GM13976 (cell line): ENCODE measurements around the gene TSKU.

Experiments
- DNase-seq: peaks from one replicate; pipeline ENCODE4 v3.0.0; 2012; ENCODE audit warnings: low spot score
- CTCF ChIP-seq: IDR thresholded peaks from 2 replicates; pipeline ENCODE4 v1.5.1; 2012; ENCODE audit warnings: borderline replicate concordance, mild to moderate bottlenecking; ENCODE audit not compliant: insufficient read depth; ENCODE audit errors: extremely low read depth, missing control alignments, control extremely low read depth
- in situ Hi-C: fragments of 300-500 bp; cut with MboI; formaldehyde crosslinking; loops from one replicate; pipeline ENCODE4 v1.12.0; 2022; ENCODE audit warnings: low sequenced_read_pairs, mixed read lengths, inconsistent platforms; ENCODE audit not compliant: unreplicated experiment

TSKU gene

GRCh38 chr11:76752321-76753143 is 30.6 kb upstream of the TSKU start:
- DNase-seq, result no peak
- in situ Hi-C loops, result no loop called here
- no peak for TF ChIP-seq CTCF

- TF ChIP-seq CTCF, result no peak
- in situ Hi-C loops, result no loop called here
- no peak for DNase-seq
Measured at GRCh38 chr11:76753449-76753848, 29.7 kb upstream of the TSKU start.

GRCh38 chr11:76753950-76754349 is 29.2 kb upstream of the TSKU start:
- in situ Hi-C loops, result no loop called here
- no peak for DNase-seq
- TF ChIP-seq CTCF, result no peak

- no peak for DNase-seq
- no peak for TF ChIP-seq CTCF
- in situ Hi-C loops, result no loop called here
Measured at GRCh38 chr11:76756341-76756741, 26.8 kb upstream of the TSKU start.

GRCh38 chr11:76758311-76758710 is 24.8 kb upstream of the TSKU start:
- no peak for TF ChIP-seq CTCF
- no peak for DNase-seq
- in situ Hi-C loops, result no loop called here

- no peak for TF ChIP-seq CTCF
- no peak for DNase-seq
- in situ Hi-C loops, result no loop called here
Measured at GRCh38 chr11:76759092-76759491, 24.1 kb upstream of the TSKU start.
